H1 (cell line): Measurements from ENCODE around the gene NXPH4. TPM values are rescaled to one million over a fixed set of nuclear protein-coding genes. Genes with fewer than 3 reads are reported as not detected.

Experiments
- EZH2 ChIP-seq: fragments of 200-600 bp; sonication (generic); IDR thresholded peaks from 2 replicates; pipeline ENCODE4 v1.7.1; 2012; ENCODE audit warnings: low read depth, mild to moderate bottlenecking, moderate library complexity, low read length, inconsistent platforms; ENCODE audit not compliant: severe bottlenecking
- GTF2F1 ChIP-seq: IDR thresholded peaks from 2 replicates; pipeline ENCODE4 v1.6.1; 2012; ENCODE audit warnings: low read depth, low read length, improper control_type of control experiment, borderline replicate concordance
- SP1 ChIP-seq: IDR thresholded peaks from 2 replicates; pipeline ENCODE4 v1.6.1; 2011; ENCODE audit warnings: low read depth, low read length
- polyA plus RNA-seq, 7 experiments: library from polyadenylated mRNA; depleted of rRNA in 3 of 7; stranded (reverse) in 5 of 7; unstranded in 2 of 7; fragments of >200 nt in 5 of 7; fragments of 200-250 nt in 2 of 7; gene quantifications; 1 replicate in 5 of 7; 2 replicates in 1 of 7; 4 replicates in 1 of 7; pipeline versions ENCODE4 v1.2.1 to v1.2.3, GENCODE V29; 2011 to 2013; ENCODE audit warnings: missing spikeins in 2 of 7, mixed read lengths in 2 of 7
- total RNA-seq: library from RNA; stranded (reverse); fragmentation: NEBNext Ultra II Directional; extraction: Animal tissue kit (Norgen Biotek cat#: 25700); gene quantifications from 2 replicates; pipeline ENCODE4 v1.2.1, GENCODE V29; 2021
- TF ChIP-seq, protein P1 (sequence below): IDR thresholded peaks from 2 replicates; pipeline ENCODE4 v1.6.1; 2011; ENCODE audit warnings: low read length, improper control_type of control experiment

Gene NXPH4
- total and polyA plus RNA-seq, 2 of the 8 experiments (the other 6 are each of a cell fraction or from before 2014, with no cell fraction given): 0.92 to 1.7 TPM

DNA sequence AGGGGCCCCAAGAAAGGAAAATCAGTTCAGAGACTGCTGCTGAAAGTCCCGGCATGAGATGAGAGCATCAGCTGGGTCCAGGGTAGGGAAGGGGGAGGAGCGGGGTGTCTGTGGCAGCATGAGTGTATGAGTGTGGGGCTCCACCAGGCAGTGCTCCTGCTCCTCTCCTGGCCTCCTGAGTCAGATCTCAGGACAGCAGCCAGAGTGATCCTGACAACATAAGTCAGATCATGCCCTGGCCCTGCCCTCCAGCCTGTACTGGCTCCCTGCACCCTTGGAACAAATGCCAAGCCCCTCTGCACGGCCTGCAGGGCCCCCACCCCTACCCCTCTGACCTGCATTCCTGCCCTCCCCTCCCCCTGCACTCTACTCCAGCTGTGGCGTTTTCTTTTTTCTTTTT lies 44.9 kb upstream of the NXPH4 start (continued):
- TF ChIP-seq GTF2F1 (no peak), EZH2 (no peak), SP1 (no peak)
- TF ChIP-seq, protein P1, sequence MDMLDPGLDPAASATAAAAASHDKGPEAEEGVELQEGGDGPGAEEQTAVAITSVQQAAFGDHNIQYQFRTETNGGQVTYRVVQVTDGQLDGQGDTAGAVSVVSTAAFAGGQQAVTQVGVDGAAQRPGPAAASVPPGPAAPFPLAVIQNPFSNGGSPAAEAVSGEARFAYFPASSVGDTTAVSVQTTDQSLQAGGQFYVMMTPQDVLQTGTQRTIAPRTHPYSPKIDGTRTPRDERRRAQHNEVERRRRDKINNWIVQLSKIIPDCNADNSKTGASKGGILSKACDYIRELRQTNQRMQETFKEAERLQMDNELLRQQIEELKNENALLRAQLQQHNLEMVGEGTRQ: no peak
